GM18951 (cell line): ENCODE data around the gene TANGO2.

Experiments
- POLR2A ChIP-seq: IDR thresholded peaks from 4 replicates; pipeline ENCODE4 v1.6.1; 2011; ENCODE audit warnings: mild to moderate bottlenecking; ENCODE audit not compliant: insufficient read length, insufficient read depth; ENCODE audit errors: extremely low read depth
- in situ Hi-C: fragments of 300-500 bp; cut with MboI; formaldehyde crosslinking; loops from one replicate; pipeline ENCODE4 v1.12.0; 2022; ENCODE audit warnings: low sequenced_read_pairs, mixed read lengths, inconsistent platforms; ENCODE audit not compliant: unreplicated experiment

The TANGO2 gene

GRCh38 chr22:20112623-20113511 is 92.0 kb downstream of the TANGO2 start:
- peak; percentile 23 for TF ChIP-seq POLR2A
- in situ Hi-C loops, result no loop called here

DNA sequence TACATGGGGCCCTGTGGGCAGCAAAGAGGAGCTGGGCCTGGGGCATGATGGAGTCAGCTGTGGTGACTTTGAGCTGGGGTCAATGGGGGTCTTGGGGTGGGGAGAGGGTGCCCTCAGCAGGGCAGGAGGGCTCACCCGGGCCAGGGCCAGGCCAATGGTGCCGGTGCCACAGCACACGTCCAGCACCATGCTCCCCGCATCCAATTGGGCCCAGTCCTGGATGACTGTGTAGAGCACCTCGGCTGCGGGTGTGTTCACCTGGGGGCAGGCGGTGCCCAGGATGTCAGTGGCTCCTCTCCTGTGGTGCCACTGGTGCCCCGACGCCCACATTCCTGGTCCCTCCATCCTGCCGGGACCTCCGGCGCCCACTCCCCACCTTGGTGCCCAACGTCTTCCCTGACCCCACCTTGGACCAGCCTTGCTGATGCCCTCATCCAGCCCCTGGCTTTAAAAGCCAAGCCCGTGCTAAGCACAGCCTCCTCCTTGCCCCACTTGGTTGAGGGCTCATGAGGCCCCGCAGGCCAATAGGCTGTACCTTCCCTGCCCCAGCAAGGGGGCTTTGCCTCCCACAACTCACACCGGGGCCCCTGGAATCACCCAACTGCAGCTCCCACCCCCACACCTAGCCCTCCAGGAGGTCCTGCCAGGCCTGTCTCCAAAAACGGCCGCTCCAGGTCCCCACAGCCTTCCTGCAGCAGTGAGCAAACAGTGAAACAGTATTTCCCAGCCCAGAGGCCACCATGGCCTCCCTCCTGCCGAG is 92.8 kb downstream of the TANGO2 start:
- no peak for TF ChIP-seq POLR2A
- in situ Hi-C loops, result no loop called here

DNA sequence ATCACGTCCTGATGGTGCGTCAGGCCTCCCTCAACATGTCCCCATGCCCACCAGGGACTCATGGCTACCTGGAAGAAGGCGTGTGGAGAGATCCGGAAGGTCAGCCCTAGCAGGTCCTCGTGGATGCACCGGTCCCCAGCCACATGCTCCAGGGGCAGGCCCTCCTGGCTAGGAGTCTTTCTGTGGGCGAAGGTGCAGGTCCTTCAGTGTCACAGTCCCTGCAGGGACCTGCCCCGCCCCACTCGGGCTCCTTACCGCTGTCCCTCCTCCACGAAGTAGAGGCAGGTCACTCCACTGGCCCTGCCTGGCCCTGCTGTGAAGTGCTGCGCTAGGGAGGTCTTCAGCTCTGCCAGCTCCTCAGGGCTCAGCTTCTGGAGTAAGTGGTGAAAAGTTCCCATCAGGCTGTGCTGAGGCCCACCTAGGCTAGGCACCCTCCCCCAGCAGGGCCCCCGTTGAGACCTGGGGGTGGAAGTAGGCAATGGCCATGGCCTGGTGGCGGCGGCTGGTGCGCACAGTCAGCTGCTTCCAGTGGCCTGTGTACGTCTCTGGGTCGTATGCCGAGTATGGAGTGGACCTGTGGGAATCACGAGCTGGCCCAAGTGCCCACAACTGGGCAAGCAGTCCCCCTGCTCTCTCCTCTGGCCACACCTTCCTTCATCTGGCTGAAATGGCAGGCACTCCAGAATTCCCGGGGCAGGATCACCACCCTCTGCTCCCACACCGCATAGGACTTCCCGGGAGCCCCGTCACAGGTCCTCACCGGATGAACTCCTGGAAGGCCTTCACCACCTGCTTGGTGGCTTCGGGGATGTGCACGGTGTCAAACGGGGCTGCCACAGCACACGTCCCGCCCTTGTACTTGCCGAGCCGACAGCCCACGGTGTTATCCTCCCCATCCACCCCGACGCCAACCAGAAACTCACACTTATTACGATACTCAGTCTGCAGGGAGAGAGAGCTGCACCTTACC is 93.9 kb downstream of the TANGO2 start:
- no peak for TF ChIP-seq POLR2A
- in situ Hi-C loops, result no loop called here

- no peak for TF ChIP-seq POLR2A
- in situ Hi-C loops, result no loop called here
These were observed 94.9 kb downstream of the TANGO2 start, which contains the start of gene RANBP1 for GRCh38 chr22:20115691-20116375. RANBP1 (plus strand) TSS chr22:20116104; CDS start chr22:20116185, 81 bp downstream.

GRCh38 chr22:20116376-20116950 is 95.6 kb downstream of the TANGO2 start:
- no peak for TF ChIP-seq POLR2A

More at GRCh38 chr22:20116376-20116950, 95.6 kb downstream of the TANGO2 start:
- in situ Hi-C loops, result no loop called here
